Measurements from ENCODE around the gene TMEM121B. TPM values are rescaled to one million over a fixed set of nuclear protein-coding genes. Genes with fewer than 3 reads are reported as not detected.

Gene TMEM121B
- total RNA-seq, 4 donors from 2014 or later, result 0.12 to 0.57 (median 0.20) TPM

DNA sequence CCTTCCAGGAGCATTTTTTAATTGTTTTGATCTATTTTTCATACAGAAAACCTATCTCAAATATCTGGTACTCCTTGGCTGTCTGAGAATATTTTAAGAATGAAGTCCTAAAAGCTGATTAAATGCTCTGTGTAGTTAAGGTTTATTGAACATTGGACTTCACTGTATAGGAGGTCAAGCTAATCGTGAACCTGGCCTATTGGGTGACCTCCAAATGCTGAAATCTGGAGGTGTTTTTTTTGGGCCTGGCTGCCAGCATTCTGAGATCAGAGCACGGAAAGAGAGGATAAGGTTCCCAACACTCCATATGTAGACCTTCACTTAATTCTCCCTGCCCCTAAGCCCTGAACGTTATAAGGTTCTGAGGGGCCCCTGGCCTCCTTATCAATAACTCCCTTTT, 28.1 kb downstream of the TMEM121B start:
- peaks cover 0 to 5% (median 0%) of the 10 kb centered on the region in 3 donors for H3K4me1 ChIP-seq
- WGBS, 2 donors, result 67 to 79% methylated on average over 3 of the region's 3 CpGs
- intact Hi-C loops (cut with DNase I), result no loop called here

DNA sequence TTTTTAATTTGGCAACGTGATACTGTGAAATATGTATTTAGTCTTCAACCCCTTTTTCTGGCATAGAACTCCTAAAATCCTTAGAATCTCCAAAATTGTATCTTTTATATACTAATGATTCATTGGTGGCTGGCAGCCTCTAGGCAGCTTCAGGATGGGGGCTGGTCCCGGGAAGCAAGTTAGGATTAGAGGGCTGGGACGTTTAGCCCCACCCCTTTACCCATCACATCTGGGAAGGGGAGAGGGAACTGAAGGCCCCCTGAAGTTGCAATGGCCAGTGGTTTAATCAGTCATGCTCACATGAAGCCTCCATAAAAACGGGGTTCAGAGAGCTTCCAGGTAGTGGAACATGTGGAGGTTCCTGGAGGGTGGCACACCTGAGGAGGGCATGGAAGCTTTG, 29.3 kb downstream of the TMEM121B start:
- TF ChIP-seq, protein P1, sequence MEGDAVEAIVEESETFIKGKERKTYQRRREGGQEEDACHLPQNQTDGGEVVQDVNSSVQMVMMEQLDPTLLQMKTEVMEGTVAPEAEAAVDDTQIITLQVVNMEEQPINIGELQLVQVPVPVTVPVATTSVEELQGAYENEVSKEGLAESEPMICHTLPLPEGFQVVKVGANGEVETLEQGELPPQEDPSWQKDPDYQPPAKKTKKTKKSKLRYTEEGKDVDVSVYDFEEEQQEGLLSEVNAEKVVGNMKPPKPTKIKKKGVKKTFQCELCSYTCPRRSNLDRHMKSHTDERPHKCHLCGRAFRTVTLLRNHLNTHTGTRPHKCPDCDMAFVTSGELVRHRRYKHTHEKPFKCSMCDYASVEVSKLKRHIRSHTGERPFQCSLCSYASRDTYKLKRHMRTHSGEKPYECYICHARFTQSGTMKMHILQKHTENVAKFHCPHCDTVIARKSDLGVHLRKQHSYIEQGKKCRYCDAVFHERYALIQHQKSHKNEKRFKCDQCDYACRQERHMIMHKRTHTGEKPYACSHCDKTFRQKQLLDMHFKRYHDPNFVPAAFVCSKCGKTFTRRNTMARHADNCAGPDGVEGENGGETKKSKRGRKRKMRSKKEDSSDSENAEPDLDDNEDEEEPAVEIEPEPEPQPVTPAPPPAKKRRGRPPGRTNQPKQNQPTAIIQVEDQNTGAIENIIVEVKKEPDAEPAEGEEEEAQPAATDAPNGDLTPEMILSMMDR (IDR thresholded peaks at IDR 0.05), result no peak
- no peak for TF ChIP-seq POLR2A (IDR thresholded peaks at IDR 0.05)
- H3K27me3 ChIP-seq, result no peaks in the 10 kb centered on the region
- no peak overlapping the region for H3K4me3 ChIP-seq
- H3K27ac ChIP-seq, result no peak overlapping the region
- H3K4me1 ChIP-seq, result peaks cover 0 to 16% (median 5%) of the 10 kb centered on the region in 3 donors
- WGBS, 2 donors, result 47 to 70% methylated on average over 4 of the region's 4 CpGs
- DNase-seq, result no peak
- intact Hi-C loops (cut with DNase I), result no loop called here
- peaks cover 0 to 6% (median 0%) of the 10 kb centered on the region in 3 donors for H3K36me3 ChIP-seq
- no peaks in the 10 kb centered on the region for H3K9me3 ChIP-seq

More for the DNA sequence above, 28.1 kb downstream of the TMEM121B start:
- H3K9me3 ChIP-seq, result no peaks in the 10 kb centered on the region
- TF ChIP-seq, protein P1 (IDR thresholded peaks at IDR 0.05), result no peak
- TF ChIP-seq POLR2A (IDR thresholded peaks at IDR 0.05), result no peak
- DNase-seq, result no peak
- H3K4me3 ChIP-seq, result no peak overlapping the region
- peaks cover 0 to 18% (median 0%) of the 10 kb centered on the region in 3 donors for H3K36me3 ChIP-seq
- no peaks in the 10 kb centered on the region for H3K27me3 ChIP-seq
- H3K27ac ChIP-seq, result no peak overlapping the region

DNA sequence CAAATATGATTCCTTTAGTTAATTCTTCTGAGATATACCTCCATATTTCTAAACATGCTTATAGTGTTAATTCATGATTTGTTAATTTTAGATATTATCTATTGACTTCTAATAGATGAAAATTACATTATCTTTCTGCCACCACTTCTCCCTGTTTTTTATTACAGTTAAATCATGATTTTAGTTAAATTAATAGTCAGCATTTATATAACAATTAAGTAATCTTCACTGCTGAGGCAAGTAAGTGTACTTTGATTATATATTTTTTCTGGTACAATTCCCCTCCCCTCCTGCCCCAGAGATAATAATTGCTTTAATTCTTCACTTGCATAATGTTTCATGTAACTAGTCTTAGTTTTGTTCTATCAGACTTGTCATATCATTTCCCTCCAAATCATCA, 30.6 kb downstream of the TMEM121B start:
- Histone ChIP-seq H3K27ac (no peak overlapping the region), H3K4me1 (peaks cover 0 to 24% (median 16%) of the 10 kb centered on the region in 3 donors), H3K9me3 (no peaks in the 10 kb centered on the region), H3K4me3 (no peak overlapping the region), H3K27me3 (no peaks in the 10 kb centered on the region), H3K36me3 (peaks cover 0 to 5% (median 0%) of the 10 kb centered on the region in 3 donors)
- no peak for DNase-seq
- intact Hi-C loops (cut with DNase I), result no loop called here
- TF ChIP-seq, protein P1 (IDR thresholded peaks at IDR 0.05), result no peak
- no peak for TF ChIP-seq POLR2A (IDR thresholded peaks at IDR 0.05)

DNA sequence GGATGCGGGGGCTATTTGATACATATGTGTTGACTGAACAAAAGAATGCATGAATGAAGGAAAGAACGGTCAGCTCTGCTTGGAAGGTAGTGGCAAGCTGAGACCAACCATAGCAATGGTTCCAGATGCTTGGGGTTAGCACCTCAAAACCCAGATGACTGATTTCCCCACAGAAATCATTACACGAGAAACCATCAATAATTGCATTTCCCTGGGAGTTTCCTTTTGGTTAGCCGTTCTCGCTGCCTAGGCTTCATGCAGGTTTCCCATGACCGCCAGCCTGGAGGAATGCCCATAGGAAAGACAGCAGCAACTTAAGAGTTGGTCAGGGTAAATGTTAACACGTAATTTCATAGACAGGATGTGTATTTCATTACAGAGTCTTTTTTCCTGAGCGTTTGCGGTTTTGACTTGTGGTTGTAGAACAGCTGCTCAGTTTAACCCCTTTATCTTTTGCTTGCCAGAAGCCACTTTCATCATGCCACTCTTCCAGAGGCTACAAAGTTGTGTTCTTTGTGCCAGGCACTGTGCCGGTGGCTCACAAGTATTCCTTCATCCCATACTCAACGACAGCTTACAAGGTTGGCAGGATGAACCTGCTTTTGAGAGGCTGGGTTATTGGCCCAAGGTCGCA, 33.5 kb downstream of the TMEM121B start:
- Histone ChIP-seq H3K36me3 (peaks cover 0 to 5% (median 0%) of the 10 kb centered on the region in 3 donors), H3K4me3 (peak overlapping the region in 1 of 4 donors; percentile 92), H3K4me1 (peaks cover 0 to 36% (median 22%) of the 10 kb centered on the region in 3 donors), H3K9me3 (no peaks in the 10 kb centered on the region), H3K27me3 (no peaks in the 10 kb centered on the region), H3K27ac (peak overlapping the region in 1 of 4 donors; percentile 29)
- DNase-seq, result no peak
- WGBS, 2 donors, result 73 to 74% methylated on average over 11 to 12 of the region's 12 CpGs
- intact Hi-C loops (cut with DNase I), result loop anchor here (10.0 kb wide), 1 partner anchor 77 kb away; no protein-coding TSS in a partner anchor
- TF ChIP-seq POLR2A (IDR thresholded peaks at IDR 0.05), result no peak
- TF ChIP-seq, protein P1 (IDR thresholded peaks at IDR 0.05), result no peak

DNA sequence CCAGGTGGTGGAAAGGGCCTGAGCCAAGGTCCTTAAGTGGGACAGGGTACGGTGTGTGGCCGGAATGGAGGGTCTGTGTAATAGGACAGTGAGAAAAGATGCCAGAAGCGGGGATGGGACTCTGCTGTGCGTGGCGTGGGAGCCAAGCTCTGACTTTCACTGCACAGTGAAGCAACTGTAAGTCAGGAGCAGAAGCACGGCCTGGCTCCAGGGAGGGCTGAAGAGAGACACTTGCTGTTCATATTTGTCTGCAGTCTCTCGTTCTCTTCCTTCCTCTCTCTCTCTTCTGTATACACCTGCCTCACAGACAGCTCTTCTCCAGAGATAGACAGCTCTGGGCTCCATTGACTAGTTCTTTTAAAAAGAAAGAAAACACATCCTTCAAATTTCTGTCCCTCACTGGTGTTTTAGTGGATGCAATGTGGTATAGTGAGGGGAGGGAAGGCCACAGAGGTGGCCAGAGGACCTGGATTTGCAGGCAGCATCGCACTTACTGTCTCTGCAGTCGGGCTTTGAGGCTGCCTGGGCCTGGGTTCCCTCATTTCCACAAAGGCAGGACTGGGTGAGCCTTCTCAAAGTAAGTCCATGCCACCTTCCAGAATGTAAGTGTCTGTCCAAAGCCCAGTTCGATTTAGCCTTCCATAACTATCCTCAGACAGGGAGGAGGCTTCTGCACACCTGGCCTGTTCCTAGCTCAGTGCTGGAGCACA, 34.2 kb downstream of the TMEM121B start:
- Histone ChIP-seq H3K27me3 (no peaks in the 10 kb centered on the region), H3K4me3 (peak overlapping the region in 2 of 4 donors; percentile 92 to 99), H3K36me3 (peaks cover 0 to 5% (median 0%) of the 10 kb centered on the region in 3 donors), H3K27ac (peak overlapping the region in 2 of 4 donors; percentile 12 to 95), H3K9me3 (no peaks in the 10 kb centered on the region), H3K4me1 (peaks cover 0 to 36% (median 22%) of the 10 kb centered on the region in 3 donors)
- TF ChIP-seq POLR2A (IDR thresholded peaks at IDR 0.05), result no peak
- TF ChIP-seq, protein P1 (IDR thresholded peaks at IDR 0.05), result no peak
- no peak for DNase-seq
- WGBS, 2 donors, result 66 to 75% methylated on average over 8 to 9 of the region's 10 CpGs
- intact Hi-C loops (cut with DNase I), result loop anchor here (10.0 kb wide), 1 partner anchor 78 kb away; no protein-coding TSS in a partner anchor
